Caki2 (cell line): ENCODE data around the gene CEP128. TPM values are rescaled to one million over a fixed set of nuclear protein-coding genes. Genes with fewer than 3 reads are reported as not detected.

Experiments
- total RNA-seq: library from RNA; depleted of rRNA; stranded (reverse); fragments of >200 nt; shearing (Covaris generic); gene quantifications from 2 replicates; pipeline ENCODE4 v1.2.3, GENCODE V29; 2014; ENCODE audit warnings: low replicate concordance; rRNA removed

CEP128 gene
- total RNA-seq, 1 experiment from 2014 or later: 3.6 TPM

Other genes starting within 250 kb of the CEP128 start
- 0.81 TPM in 1 of 2 replicates, not detected in the other for gene TSHR, start 13.9 kb upstream of the CEP128 start, total RNA-seq